Right lung (tissue), 5 donors: ENCODE measurements around the gene DNAJC3. TPM values are rescaled to one million over a fixed set of nuclear protein-coding genes. Genes with fewer than 3 reads are reported as not detected.
"Not testable (repeated sequence)": the region's sequence is repeated elsewhere in the genome, so short reads cannot be mapped to it uniquely, and the experiment has no call there.

Experiments used
- DNase-seq, 2 donors: peaks; one replicate each; pipeline ENCODE4 v3.0.0-alpha.2; 2013
- polyA plus RNA-seq, 5 donors: library from polyadenylated mRNA; unstranded; fragments of 120-200 nt; gene quantifications; one replicate each; pipeline versions ENCODE4 v1.2.1 to v1.2.3, GENCODE V29; 2013; ENCODE audit warnings: inconsistent platforms in 1 of 5, low replicate concordance in 1 of 5; ENCODE audit not compliant: insufficient read length in 5 of 5, insufficient read depth in 1 of 5

DNAJC3 gene
- polyA plus RNA-seq, 5 donors, result 28.9 to 34.4 (median 31.6) TPM

- peak; percentile 16 to 36 for DNase-seq
Observed at GRCh38 chr13:95660981-95661581, 15.9 kb upstream of the DNAJC3 start.

- DNase-seq, result not testable (repeated sequence)
Observed at GRCh38 chr13:95667235-95667634, 9.7 kb upstream of the DNAJC3 start.

- DNase-seq, result no peak
Observed at GRCh38 chr13:95671597-95671996, 5.3 kb upstream of the DNAJC3 start.

- DNase-seq, result peak in 1 of 2 donors; percentile 47
Observed at GRCh38 chr13:95676105-95676761, 706 bp upstream of the DNAJC3 start.

- DNase-seq, result peak; percentile 16
Observed at GRCh38 chr13:95677564-95678266, 776 bp downstream of the DNAJC3 start.

- DNase-seq, result no peak
Observed at GRCh38 chr13:95678967-95679366, 2.0 kb downstream of the DNAJC3 start.

GRCh38 chr13:95679722-95680121, 2.8 kb downstream of the DNAJC3 start:
- no peak for DNase-seq

- no peak for DNase-seq
Observed at GRCh38 chr13:95684418-95684817, 7.5 kb downstream of the DNAJC3 start.

- not testable (repeated sequence) for DNase-seq
Observed at GRCh38 chr13:95684960-95685359, 8.0 kb downstream of the DNAJC3 start.

- no peak for DNase-seq
Observed at GRCh38 chr13:95689582-95689926, 12.6 kb downstream of the DNAJC3 start.

GRCh38 chr13:95690986-95691385, 14.0 kb downstream of the DNAJC3 start:
- not testable (repeated sequence) for DNase-seq

- no peak for DNase-seq
Observed at GRCh38 chr13:95697052-95697680, 20.2 kb downstream of the DNAJC3 start.

GRCh38 chr13:95698047-95698749, 21.3 kb downstream of the DNAJC3 start:
- DNase-seq, result no peak

GRCh38 chr13:95703576-95703975, 26.6 kb downstream of the DNAJC3 start:
- no peak for DNase-seq

- DNase-seq, result no peak
Observed at GRCh38 chr13:95704510-95704909, 27.6 kb downstream of the DNAJC3 start.

- DNase-seq, result no peak
Observed at GRCh38 chr13:95706356-95706755, 29.4 kb downstream of the DNAJC3 start.

- DNase-seq, result no peak
Observed at GRCh38 chr13:95707035-95707434, 30.1 kb downstream of the DNAJC3 start.

GRCh38 chr13:95707442-95708390, 30.8 kb downstream of the DNAJC3 start:
- no peak for DNase-seq

GRCh38 chr13:95708391-95708774, 31.4 kb downstream of the DNAJC3 start:
- DNase-seq, result no peak

- DNase-seq, result peak; percentile 10 to 17
Observed at GRCh38 chr13:95708811-95709500, 32.0 kb downstream of the DNAJC3 start.
